ENCODE data around the gene AKAP5. TPM values are rescaled to one million over a fixed set of nuclear protein-coding genes. Genes with fewer than 3 reads are reported as not detected.

The AKAP5 gene
- polyA plus RNA-seq, 1 of the 3 experiments (the other 2 are of a cell fraction) = 0.28 TPM

GRCh38 chr14:64438181-64438841 is 27.0 kb upstream of the AKAP5 start (continued):
- TF ChIP-seq TCF12 (IDR thresholded peaks at IDR 0.05) = peak; percentile 91
- peak; percentile 31; the same call in 1 of the 2 replicates for TF ChIP-seq PBX3 (IDR thresholded peaks at IDR 0.05)
- no peak for TF ChIP-seq NRF1 (IDR thresholded peaks at IDR 0.05; ENCODE audit: low read depth, low read length)
- TF ChIP-seq NFIC (IDR thresholded peaks at IDR 0.05; ENCODE audit: borderline replicate concordance) = peak; percentile 30; the same call in 1 of the 2 replicates
- TF ChIP-seq RFX5 (IDR thresholded peaks at IDR 0.05; ENCODE audit: low read length) = no peak
- TF ChIP-seq SIN3A (IDR thresholded peaks at IDR 0.05; ENCODE audit: borderline replicate concordance, low read depth, low read length) = no peak
- TF ChIP-seq MAX (IDR thresholded peaks at IDR 0.05; ENCODE audit: low read depth) = peak; percentile 43; the same call in 1 of the 2 replicates
- no peak for TF ChIP-seq USF1 (IDR thresholded peaks at IDR 0.05; ENCODE audit: borderline replicate concordance, low read depth)
- no peak for TF ChIP-seq CHD2 (IDR thresholded peaks at IDR 0.05; ENCODE audit: low read length, partially characterized antibody)

GRCh38 chr14:64439141-64439540 is 26.2 kb upstream of the AKAP5 start:
- Histone ChIP-seq H3K27me3 (ENCODE audit: insufficient read depth) (no peaks in the 10 kb centered on the region), H3K4me2 (peak overlapping the region; percentile 20), H4K20me1 (ENCODE audit: insufficient read depth) (no peaks in the 10 kb centered on the region), H3K4me3 (ENCODE audit: low read depth in 2 of 2, low read length in 1 of 2) (no peak overlapping the region), H3K36me3 (replicated peaks in 1 of 2; ENCODE audit: control insufficient read depth in 1 of 2, insufficient read depth in 2 of 2, low read length in 1 of 2) (peaks cover 25 to 33% of the 10 kb centered on the region in 2 experiments), H3K9me3 (no peaks in the 10 kb centered on the region), H3K79me2 (ENCODE audit: insufficient read depth) (no peaks in the 10 kb centered on the region), H3F3A (replicated peaks; ENCODE audit: insufficient read depth) (peaks cover 19% of the 10 kb centered on the region), H2AFZ (ENCODE audit: low read depth) (no peak overlapping the region), H3K9ac (no peak overlapping the region), H3K27ac (ENCODE audit: low read depth in 2 of 2, low read length in 1 of 2) (peak overlapping the region; percentile 73 to 86), H3K4me1 (ENCODE audit: control insufficient read depth in 1 of 2, insufficient read depth in 2 of 2, low read depth in 1 of 2, low read length in 1 of 2) (peaks cover 7 to 9% of the 10 kb centered on the region in 2 experiments), H3K9me2 (no peaks in the 10 kb centered on the region)
- no peak for TF ChIP-seq POLR2AphosphoS5 (IDR thresholded peaks at IDR 0.05; ENCODE audit: low read depth, low read length)
- TF ChIP-seq NFIC (IDR thresholded peaks at IDR 0.05; ENCODE audit: borderline replicate concordance) = no peak
- TF ChIP-seq MXI1 (IDR thresholded peaks at IDR 0.05; ENCODE audit: low read depth, low read length) = no peak
- no peak for TF ChIP-seq GATA2 (CRISPR knock-in tag; IDR thresholded peaks at IDR 0.05)
- no peak for TF ChIP-seq FOSL2 (IDR thresholded peaks at IDR 0.05; ENCODE audit: borderline replicate concordance, low read depth)
- TF ChIP-seq RXRA (IDR thresholded peaks at IDR 0.05; ENCODE audit: borderline replicate concordance, low read depth) = no peak
- ChIA-PET CTCF (interaction anchor here (1.2 to 3.3 kb wide), 2 partner anchors 9 to 11 kb away, joined by 3 to 27 read pairs; no protein-coding TSS in a partner anchor), POLR2A (interaction anchor here (0.6 kb wide), 1 partner anchor 31 kb away, joined by 3 read pairs; no protein-coding TSS in a partner anchor)
- DNase-seq = no peak
- 80% methylated on average over 6 of the region's 6 CpGs for WGBS (ENCODE audit: low lambda C conversion rate)
